Keratinocyte (primary cell): Measurements from ENCODE around the gene PCDH8. TPM values are rescaled to one million over a fixed set of nuclear protein-coding genes. Genes with fewer than 3 reads are reported as not detected.

ENCODE experiments used
- DNase-seq: peaks from one replicate; pipeline ENCODE4 v3.0.0-alpha.2; 2011; ENCODE audit warnings: low read depth, missing footprints, low spot score
- FAIRE-seq: peaks from 2 replicates; lab custom pipeline; 2011; peaks lifted over from hg19 to GRCh38; lab: Jason Lieb, UNC
- H2AFZ ChIP-seq: 2 replicates; pipeline ENCODE4 v1.6.0; 2012; ENCODE audit warnings: low read length, control low read depth, inconsistent platforms; ENCODE audit not compliant: control insufficient read depth
- H3K27ac ChIP-seq: 2 replicates; pipeline ENCODE4 v1.5.1; 2011; ENCODE audit warnings: low read length; ENCODE audit not compliant: control insufficient read depth, insufficient read depth
- H3K27me3 ChIP-seq: 3 replicates; pipeline ENCODE4 v1.6.0; 2011; ENCODE audit warnings: low read length; ENCODE audit not compliant: control insufficient read depth, insufficient read depth; ENCODE audit errors: extremely low read depth
- H3K36me3 ChIP-seq, 2 experiments: 2 replicates in 1 of 2; 3 replicates in 1 of 2; pipeline ENCODE4 v1.5.1; 2011; ENCODE audit warnings: low read length in 2 of 2, mild to moderate bottlenecking in 1 of 2; ENCODE audit not compliant: control insufficient read depth in 2 of 2, insufficient read depth in 2 of 2; ENCODE audit errors: extremely low read depth in 1 of 2
- H3K4me1 ChIP-seq: 3 replicates; pipeline ENCODE4 v1.5.1; 2011; ENCODE audit warnings: low read length; ENCODE audit not compliant: control insufficient read depth, insufficient read depth; ENCODE audit errors: extremely low read depth
- H3K4me2 ChIP-seq: 3 replicates; pipeline ENCODE4 v1.6.0; 2011; ENCODE audit warnings: low read depth, low read length; ENCODE audit not compliant: control insufficient read depth, insufficient read depth; ENCODE audit errors: extremely low read depth
- H3K4me3 ChIP-seq, 3 experiments: fragments of 200-600 bp in 1 of 3; sonication (generic) in 1 of 3; 2 replicates in 2 of 3; 3 replicates in 1 of 3; pipeline ENCODE4 v1.5.1; 2011 to 2016; ENCODE audit warnings: low read length in 3 of 3, mild to moderate bottlenecking in 3 of 3, control low read depth in 2 of 3, inconsistent platforms in 1 of 3, low read depth in 1 of 3, mixed read lengths in 1 of 3, mixed run types in 1 of 3, moderate library complexity in 1 of 3; ENCODE audit not compliant: control insufficient read depth in 2 of 3, insufficient read depth in 2 of 3; ENCODE audit errors: extremely low read depth in 1 of 3
- H3K79me2 ChIP-seq: 2 replicates; pipeline ENCODE4 v1.6.0; 2012; ENCODE audit warnings: low read length; ENCODE audit not compliant: control insufficient read depth, insufficient read depth
- H3K9ac ChIP-seq: 3 replicates; pipeline ENCODE4 v1.6.0; 2011; ENCODE audit warnings: low read length; ENCODE audit not compliant: control insufficient read depth, insufficient read depth; ENCODE audit errors: extremely low read depth
- H3K9me1 ChIP-seq: 3 replicates; pipeline ENCODE4 v1.6.0; 2011; ENCODE audit warnings: low read length; ENCODE audit not compliant: control insufficient read depth, insufficient read depth; ENCODE audit errors: extremely low read depth
- H3K9me3 ChIP-seq: 2 replicates; pipeline ENCODE4 v1.5.1; 2012; ENCODE audit warnings: low read depth, low read length; ENCODE audit not compliant: control insufficient read depth
- H4K20me1 ChIP-seq: 3 replicates; pipeline ENCODE4 v1.6.0; 2011; ENCODE audit warnings: low read length; ENCODE audit not compliant: control insufficient read depth, insufficient read depth; ENCODE audit errors: extremely low read depth
- CTCF ChIP-seq, 3 experiments: IDR thresholded peaks in 1 of 3; conservative IDR thresholded peaks in 1 of 3; optimal IDR thresholded peaks in 1 of 3; 2 replicates in 2 of 3; 3 replicates in 1 of 3; pipeline versions ENCODE3 to v1.5.1; 2011; ENCODE audit warnings: low read length in 3 of 3, mild to moderate bottlenecking in 3 of 3, moderate library complexity in 2 of 3, control low read depth in 1 of 3, inconsistent platforms in 1 of 3; ENCODE audit not compliant: insufficient read depth in 2 of 3; ENCODE audit errors: extremely low read depth in 1 of 3
- EZH2 ChIP-seq: IDR thresholded peaks from one replicate; pipeline ENCODE4 v1.6.1; 2012; ENCODE audit warnings: inconsistent platforms, mild to moderate bottlenecking, low read length, moderate library complexity
- dilution Hi-C: fragments of 300-500 bp; cut with MboI; formaldehyde crosslinking; loops from one replicate; pipeline ENCODE4 v1.7.0; 2020; ENCODE audit warnings: low sequenced_read_pairs; ENCODE audit not compliant: extremely low pct_ligation_motif_present
- polyA plus RNA-seq, 5 experiments: library from polyadenylated mRNA; depleted of rRNA in 3 of 5; stranded (reverse) in 3 of 5; stranded (forward) in 1 of 5; unstranded in 1 of 5; fragments of >200 nt; gene quantifications; 1 replicate in 1 of 5; 2 replicates in 3 of 5; 3 replicates in 1 of 5; pipeline versions ENCODE4 v1.2.1 to v1.2.3, GENCODE V29; 2011 to 2012; ENCODE audit warnings: missing spikeins in 2 of 5, low read depth in 1 of 5, low replicate concordance in 1 of 5

The PCDH8 gene
- polyA plus RNA-seq, 1 donor (not counting 4 experiments of a cell fraction or from before 2014, with no cell fraction given), result not detected

GRCh38 chr13:52837850-52838249, 10.6 kb downstream of the PCDH8 start:
- H3K9me3 ChIP-seq, result no peaks in the 10 kb centered on the region
- H3K4me2 ChIP-seq, result no peak overlapping the region
- TF ChIP-seq CTCF (optimal IDR thresholded peaks at IDR 0.05 in 1 of 3, IDR thresholded peaks at IDR 0.05 in 1 of 3, conservative IDR thresholded peaks at IDR 0.05 in 1 of 3; ENCODE audit: extremely low read depth in 1 of 3, insufficient read depth in 2 of 3, low read length in 3 of 3) (no peak), EZH2 (no peak)
- H3K79me2 ChIP-seq, result no peaks in the 10 kb centered on the region
- DNase-seq (no peak), FAIRE-seq (no peak)
- peaks cover 11% of the 10 kb centered on the region for H3K27me3 ChIP-seq
- no peaks in the 10 kb centered on the region for H3K36me3 ChIP-seq
- H2AFZ ChIP-seq, result no peak overlapping the region
- H3K9me1 ChIP-seq, result no peaks in the 10 kb centered on the region
- H3K4me1 ChIP-seq, result no peaks in the 10 kb centered on the region
- no peak overlapping the region for H3K4me3 ChIP-seq
- no peak overlapping the region for H3K9ac ChIP-seq
- no peaks in the 10 kb centered on the region for H4K20me1 ChIP-seq
- dilution Hi-C loops, result no loop called here
- H3K27ac ChIP-seq, result no peak overlapping the region

- Histone ChIP-seq H3K27ac (no peak overlapping the region), H3K4me1 (no peaks in the 10 kb centered on the region), H3K79me2 (no peaks in the 10 kb centered on the region), H3K4me3 (no peak overlapping the region), H3K9me1 (no peaks in the 10 kb centered on the region), H3K4me2 (no peak overlapping the region), H2AFZ (no peak overlapping the region), H3K9me3 (no peaks in the 10 kb centered on the region), H3K9ac (no peak overlapping the region), H4K20me1 (no peaks in the 10 kb centered on the region), H3K36me3 (no peaks in the 10 kb centered on the region), H3K27me3 (no peaks in the 10 kb centered on the region)
- TF ChIP-seq EZH2 (no peak), CTCF (optimal IDR thresholded peaks at IDR 0.05 in 1 of 3, IDR thresholded peaks at IDR 0.05 in 1 of 3, conservative IDR thresholded peaks at IDR 0.05 in 1 of 3; ENCODE audit: extremely low read depth in 1 of 3, insufficient read depth in 2 of 3, low read length in 3 of 3) (no peak)
- FAIRE-seq (no peak), DNase-seq (no peak)
- dilution Hi-C loops, result no loop called here
These were observed 13.2 kb downstream of the PCDH8 start for GRCh38 chr13:52835071-52835839.
